GM21786 (cell line): ENCODE measurements around the gene RAB36.

Experiments used
- ATAC-seq: cut with Tn5 transposase; IDR thresholded peaks from one replicate; pipeline ENCODE4 v1.9.1; 2021; ENCODE audit not compliant: unreplicated experiment

The RAB36 gene

DNA sequence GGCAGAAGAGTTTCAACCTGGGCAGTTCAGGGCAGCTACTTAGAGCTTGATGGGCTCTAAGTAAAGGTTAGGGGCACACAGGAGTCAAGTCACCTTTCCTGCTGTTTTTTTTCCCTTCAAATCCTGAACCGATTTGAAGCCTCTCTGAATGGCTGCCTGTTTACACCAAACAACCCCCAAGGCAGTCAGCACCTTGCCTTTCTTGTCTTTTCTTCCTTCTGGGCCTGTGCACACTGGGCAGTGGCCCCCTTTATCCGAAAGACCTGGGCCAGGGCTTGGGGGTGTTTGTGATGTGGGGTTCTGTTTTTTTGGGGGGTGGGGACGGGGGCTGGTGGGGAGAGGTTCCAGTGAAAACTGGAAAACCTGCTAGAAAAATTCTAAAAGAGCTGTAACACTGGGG, 7.8 kb upstream of the RAB36 start:
- ATAC-seq: no peak

DNA sequence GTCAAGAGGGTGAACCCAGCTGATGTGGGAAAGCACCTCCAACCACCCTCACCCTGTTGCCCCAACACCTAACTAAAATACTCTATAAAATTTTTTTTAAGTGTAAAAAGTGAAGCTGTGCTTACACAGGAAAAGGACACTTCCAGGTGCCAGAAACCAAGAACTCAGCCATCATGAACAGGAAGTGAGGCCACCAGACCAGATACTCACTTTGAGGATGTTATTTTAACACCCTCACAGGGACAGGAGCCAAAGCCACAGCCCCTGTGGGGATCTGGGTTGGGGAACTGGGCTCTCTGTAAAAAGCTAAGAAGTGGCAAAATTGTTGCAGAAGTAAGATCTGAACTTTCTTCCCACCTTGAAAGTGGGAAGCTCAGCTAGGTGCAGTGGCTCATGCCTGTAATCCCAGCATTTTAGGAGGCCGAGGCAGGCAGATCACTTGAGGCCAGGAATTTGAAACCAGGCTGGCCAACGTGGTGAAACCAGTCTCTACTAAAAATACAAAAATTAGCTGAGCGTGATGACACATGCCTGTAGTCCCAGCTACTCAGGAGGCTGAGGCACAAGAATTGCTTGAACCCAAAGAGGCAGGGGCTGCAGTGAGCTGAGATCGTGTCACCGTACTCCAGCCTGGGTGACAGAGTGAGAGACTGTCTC, 7.2 kb upstream of the RAB36 start:
- ATAC-seq: no peak

DNA sequence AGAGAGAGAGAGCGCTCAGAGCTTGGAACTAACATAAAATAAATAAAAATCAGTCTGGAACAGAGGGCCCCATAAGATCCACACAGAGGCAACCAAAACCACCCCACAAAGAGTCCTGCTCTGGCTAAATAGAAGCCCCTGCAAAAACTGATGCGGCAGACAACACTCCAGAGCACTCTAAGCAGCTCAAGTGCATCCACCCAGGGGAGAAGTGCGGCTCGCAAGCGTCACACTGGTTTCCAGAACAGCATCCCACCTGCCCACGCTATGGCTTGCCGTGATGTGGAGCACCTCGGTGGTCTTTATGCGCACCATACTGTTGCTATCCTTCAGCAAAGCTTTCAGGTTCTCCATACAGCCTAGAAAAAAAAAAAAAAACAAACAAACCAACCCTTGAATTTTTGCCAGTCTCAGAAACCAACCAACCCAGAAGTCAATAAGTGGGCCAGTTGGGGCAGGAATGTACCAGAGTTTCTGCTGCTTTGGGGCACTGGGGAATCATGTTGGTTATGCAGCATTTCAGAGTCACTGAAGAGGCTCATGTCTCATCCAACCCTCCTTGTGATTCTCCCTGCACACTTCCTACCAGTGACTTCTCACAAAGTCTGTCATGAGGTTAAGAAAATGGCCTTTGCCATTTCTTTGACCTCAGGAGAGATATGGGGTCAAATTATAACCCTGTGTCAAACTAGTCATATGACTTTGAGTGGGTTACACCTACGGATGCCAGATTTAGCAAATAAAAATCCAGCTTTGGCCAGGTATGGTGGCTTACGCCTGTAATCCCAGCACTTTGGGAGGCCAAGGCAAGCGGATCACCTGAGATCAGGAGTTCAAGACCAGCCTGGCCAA, 6.5 kb upstream of the RAB36 start:
- ATAC-seq: no peak

DNA sequence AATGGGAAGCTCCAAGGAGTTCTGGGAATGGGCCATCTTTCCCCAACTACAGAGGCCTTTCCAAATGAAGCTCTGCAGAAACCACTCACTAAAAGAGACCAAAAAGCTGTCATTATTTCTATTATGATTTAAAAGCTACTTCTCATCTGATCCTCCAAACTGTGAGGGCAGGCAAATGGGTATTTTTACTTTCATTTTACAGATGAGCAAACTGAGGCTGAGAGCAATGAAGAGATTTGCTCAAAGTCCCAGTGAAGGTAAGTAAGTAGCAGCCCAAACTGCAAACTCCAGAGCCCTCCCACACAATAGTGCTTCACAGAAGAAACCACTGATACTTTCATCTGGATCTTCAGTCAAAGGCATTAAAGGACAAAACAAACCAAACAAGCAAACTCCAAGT, 4.9 kb upstream of the RAB36 start:
- no peak for ATAC-seq

DNA sequence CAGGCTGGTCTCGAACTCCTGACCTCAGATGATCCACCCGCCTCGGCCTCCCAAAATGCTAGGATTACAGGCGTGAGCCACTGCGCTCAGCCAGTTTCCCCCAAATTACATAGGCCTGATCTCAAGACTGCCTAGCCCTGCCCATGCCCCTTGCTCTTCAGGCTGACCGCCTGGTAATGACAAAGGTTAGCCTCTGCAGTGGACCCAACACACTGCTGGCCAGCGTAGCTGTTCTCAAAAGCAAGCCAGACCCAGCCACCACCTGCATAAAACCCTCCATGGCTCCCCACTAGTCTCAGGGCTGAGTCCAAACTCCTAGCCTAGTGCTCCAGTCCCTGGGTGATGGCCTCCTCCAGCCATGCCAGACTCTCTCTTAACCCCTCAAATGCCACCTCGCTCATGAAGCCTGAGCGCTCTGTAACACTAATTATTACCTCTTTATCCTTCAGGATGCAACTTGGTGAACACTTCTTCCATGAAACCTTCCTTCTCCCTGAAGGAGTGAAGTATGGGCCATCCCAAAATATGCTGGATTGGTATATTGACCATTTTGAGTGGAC, 2.7 kb upstream of the RAB36 start:
- no peak for ATAC-seq

DNA sequence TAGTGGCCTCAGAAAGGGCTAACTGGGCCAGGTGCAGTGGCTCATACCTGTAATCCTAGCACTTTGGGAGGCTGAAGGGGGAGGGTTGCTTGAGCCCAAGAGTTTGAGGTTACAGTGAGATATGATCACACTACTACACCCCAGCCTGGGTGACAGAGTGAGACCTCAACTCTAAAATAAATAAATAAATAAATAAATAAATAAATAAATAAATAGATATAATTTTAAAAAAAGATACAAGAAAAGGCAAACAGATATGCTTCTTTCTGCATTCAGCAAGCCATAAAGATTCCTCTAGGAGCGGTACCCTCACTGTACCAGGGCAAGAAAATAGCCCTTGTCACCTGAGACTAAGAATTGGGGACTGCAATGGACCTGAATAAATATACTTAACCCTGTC, 2.2 kb upstream of the RAB36 start:
- ATAC-seq: no peak

DNA sequence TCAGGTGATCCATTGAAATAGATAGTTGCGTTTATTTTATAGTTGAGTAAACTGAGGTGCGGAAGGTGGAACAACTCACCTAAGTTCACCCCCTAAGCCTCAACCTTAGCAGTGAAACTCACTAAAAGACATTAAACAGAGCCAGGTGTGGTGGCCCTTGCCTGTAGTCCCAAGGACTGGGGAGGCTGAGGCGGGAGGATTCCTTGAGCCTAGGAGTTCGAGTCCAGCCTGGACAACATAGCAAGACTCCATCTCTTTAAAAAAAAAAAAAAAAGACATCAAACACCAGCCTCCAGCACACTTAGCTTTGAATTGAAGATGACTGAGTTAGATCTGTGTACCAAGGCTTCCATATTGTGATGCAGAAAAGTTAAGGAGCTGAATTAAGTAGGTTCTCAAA, 845 bp upstream of the RAB36 start:
- no peak for ATAC-seq

DNA sequence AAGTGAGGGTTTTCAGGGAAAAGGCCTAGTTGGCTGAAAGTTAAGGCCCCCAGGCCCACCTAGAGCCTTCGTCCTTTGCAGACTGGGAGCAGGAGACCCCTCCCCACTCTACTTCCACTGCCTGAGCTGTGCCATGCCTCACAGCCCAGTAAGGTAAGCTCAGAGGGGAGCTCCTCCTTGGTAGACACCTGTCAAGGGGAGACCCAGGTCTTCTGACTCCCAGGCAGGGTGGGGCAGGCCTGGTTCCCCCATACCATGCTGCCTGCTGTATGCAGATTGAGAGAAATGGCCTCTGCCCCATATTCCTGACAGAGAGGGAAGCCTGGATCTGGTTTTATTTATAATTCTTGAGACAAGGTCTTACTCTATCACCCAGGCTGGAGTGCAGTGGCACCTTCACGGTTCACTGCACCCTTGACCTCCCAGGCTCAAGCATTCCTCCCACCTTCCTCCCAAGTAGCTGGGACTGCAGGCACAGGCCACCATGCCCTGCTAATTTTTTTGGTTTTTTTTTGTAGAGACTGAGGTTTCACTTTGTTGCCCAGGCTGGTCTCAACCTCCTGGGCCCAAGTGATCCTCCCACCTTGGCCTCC, 697 bp downstream of the RAB36 start:
- no peak for ATAC-seq

DNA sequence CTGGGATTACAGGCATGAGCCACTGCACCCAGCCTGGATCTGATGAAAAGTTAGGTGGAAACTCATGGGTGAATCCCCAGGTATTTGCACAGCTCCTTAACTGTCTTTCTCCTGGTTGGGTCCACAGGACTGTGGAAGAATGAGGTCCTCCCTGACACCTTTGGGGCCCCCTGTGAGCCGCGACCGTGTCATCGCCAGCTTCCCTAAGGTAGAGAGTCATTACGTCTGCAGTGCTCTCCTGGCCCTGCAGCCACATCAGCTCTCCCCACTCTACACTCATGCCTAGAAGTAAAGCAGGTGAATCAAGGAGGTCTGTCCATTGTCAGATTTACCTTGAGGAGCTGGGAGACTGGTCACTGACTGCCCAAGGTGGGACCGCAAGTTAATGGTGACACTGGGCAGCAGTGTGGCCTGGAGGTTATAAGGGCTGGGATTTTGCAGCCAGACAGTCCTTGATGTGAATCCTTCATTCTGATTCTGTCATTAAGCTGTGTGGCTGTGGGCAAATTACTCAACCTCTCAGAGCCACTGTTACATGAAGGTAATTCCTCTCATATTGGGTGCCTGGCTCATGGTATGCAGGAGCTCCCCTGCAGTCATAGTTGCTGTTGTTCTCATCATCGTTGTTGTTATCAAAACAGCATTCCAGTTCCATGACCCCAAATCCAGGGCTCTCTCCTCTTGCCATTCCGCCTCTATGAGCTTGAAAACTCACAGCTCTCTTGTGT, 1.4 kb downstream of the RAB36 start:
- ATAC-seq: no peak

DNA sequence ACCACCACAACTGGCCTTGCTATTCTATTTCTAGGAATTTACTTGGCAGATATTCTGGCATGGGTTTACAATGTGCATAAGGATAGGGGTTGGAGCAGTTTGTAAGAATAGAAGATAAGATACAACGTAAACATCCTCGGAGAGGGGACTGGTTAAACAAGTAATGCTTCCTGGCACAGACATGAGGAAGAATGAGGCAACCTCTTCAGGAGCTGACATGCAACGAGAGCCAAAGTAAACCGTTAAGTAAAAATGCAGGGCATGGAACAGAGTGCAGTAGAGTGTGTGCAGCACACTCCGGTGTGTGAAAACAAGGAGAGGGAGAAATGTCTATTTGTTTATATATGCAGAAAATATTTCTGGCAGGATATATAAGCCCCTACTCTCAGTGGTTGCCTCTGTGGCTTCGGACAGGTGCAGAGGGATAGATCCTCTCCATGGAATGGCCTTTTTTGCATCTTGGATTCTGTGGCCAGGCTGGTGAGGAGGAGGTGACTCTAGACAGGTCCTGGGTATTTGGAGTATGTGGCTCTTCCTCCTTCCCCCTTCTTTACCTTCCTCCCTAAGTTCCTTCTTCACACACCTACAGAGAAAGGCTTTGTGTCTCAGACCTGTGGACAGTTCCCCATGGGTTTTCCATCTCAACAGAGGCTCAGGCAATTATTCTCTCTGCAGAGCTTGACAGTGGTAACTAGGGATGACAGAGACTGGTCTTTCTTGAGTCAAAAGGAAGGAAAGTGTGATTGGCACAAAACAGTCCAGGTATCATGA, 2.5 kb downstream of the RAB36 start:
- ATAC-seq: no peak

DNA sequence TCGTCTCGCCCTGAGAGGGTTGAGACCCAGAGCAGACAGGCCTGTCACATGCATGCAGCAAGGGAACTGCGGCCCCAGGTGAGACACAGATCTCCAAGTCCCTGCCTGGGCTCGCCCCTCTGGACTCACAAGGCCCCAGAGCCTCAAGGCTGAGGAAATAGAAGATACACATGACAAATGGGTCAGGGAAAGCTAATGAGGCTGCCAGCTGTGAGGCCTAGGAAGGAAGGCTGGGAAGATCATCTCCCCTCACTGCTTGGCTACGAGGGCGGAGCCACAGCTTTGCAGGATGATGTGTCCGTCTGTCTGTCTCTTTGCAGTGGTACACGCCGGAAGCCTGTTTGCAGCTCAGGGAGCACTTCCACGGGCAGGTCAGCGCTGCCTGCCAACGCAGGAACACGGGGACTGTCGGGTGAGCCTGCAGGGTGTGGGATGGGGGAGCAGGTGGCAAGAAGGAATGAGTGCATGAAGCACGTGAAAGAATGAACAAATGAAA, 4.5 kb downstream of the RAB36 start:
- no peak for ATAC-seq

DNA sequence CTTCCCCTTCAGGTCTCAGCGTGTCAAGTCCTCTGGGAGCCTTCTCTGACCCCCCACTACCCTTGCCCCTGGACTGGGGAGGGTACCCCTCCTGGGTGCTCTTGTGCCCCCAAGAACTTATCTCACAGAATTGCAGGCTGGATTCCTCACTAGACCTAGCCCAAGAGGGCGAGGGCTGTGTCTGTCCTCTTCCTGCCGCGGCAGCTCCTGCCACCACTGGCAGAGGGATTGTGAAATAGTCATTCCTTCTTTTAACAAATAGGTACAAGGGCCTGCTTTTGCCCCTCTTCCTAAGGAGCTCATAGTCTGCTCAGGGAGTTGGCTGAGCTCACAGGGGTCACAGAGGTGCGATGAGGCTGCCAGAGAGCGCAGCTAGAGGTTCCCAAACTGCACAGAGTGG, 5.5 kb downstream of the RAB36 start:
- no peak for ATAC-seq

DNA sequence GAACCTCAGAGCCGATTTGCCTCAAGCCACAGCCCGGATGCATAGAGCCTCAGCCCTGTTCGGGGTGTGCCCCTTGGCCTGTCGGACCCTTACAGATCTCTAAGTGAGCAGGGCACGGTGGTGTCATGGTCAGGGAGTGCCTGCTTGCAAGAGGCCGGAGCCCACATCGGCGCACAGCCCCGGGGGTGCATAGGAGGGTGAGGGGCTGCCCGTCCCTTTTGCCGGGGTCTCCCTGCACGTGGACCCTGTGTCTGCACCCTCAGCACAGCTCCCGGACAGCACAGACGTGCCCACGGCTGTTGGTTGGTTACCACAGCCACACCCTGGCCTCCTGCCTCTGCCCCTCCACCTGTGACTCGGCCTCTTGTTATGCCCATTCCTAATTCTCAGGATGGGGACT, 6.5 kb downstream of the RAB36 start:
- ATAC-seq: no peak

DNA sequence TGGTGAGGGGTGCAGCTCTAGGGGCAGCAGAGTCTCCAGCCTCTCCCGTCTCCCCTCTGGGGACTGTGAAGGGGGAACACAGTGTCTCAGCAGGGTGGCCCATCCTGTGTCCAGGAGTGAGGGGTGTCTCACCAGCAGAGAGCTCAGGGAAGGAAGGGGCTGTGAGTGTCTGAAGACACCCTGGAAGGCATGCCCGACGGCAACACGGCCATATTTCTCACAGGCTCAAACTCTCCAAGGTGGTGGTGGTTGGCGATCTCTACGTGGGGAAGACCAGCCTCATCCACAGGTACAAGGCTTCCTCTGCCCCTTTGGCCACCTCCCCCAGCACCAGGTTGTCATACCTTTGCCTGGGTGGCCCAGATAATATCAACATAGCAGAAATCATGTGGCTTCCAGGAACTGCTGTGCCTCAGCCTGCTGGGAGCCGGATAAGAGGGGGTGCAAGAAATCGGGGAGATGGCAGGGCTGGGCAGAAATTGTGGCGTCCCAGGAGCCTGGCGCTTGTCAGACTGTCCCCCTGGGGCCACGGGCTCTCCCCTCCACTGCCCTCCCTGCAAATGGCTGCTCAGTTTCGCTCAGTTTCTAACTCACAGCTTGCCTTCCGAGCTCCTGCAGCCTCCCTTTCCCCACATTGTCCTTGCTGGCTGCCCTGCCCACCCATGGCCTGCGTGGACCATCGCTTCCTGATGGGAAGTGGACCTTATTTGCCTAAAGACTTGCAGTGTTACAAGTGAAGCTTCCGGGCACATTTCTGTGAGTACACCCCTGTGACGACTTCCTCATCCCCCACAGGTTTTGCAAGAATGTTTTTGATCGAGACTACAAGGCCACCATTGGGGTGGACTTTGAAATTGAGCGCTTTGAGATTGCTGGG, 7.2 kb downstream of the RAB36 start:
- no peak for ATAC-seq

DNA sequence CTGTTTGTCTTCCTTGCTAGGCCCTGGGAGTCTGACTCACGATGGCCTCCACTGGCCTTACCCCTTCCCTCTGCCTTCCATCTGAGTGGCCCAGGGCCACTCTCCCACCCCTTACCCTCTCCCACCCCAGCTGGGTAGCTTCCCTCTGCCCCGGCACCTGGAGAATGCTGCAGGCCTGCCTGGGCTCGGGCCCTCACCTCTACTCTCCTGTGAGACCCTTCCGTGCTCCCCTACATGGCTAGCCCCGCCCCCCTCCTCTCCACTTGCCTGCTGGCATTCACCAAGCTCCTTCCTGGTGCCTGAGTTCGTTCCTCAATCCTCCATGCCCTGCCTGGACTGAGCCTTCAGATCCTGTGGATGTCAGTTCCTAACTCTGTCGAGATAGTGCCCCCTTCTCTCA, 8.7 kb downstream of the RAB36 start:
- no peak for ATAC-seq

DNA sequence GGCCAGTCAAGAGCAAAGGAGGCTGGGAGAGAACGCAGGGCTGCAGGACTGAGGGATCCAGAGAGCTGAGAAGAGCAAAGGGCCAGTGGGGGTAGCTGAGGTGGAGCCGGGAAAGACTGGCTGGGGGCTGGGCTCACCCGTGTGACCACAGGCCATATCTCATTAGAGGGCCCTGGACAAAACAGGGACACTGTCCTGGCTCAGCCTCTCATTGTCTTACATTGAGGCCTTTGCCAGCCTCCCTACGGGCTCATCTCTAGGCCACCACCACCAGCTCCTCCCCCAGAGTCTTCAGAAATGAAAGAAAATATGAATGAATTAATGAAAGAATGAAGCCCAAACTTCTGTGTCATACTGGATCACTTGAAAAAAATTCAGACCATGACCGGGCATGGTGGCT, 9.2 kb downstream of the RAB36 start:
- no peak for ATAC-seq

DNA sequence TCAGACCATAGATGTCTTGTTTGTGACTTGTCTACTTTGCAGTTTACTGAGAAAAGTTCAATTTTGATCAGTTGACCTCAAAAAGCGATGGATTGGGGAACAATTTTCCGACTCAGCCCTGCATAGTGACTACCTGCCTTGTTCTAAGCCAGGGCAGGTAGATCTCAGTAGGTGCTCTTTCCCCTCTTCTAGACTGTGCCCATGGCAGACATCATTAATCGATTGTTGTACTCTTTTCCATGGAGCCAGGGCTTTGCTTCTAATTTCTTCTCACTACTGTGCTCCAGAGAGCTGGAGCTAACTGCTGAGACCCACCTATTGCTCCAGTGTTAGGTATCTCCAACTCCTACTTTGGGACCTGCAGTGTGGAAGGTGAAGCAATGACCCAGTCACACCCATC, 9.9 kb downstream of the RAB36 start:
- ATAC-seq: no peak

DNA sequence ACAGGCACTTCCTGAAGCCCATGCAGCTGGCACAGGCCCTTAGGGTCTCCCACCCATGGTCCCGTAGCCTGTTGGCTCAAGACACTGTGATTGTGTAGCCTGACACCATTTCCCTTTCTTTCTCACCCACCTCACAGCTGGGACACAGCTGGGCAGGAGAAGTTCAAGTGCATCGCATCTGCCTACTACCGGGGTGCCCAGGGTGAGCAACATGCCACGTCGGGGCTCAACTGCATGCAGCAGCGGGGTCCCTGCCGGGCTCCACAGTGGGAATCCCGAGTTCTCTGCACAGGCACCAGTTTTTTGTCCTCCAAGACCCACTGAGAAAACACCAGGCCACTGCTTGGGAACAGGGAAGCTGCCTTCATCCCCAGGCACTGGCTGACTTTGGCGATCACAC, 10.6 kb downstream of the RAB36 start:
- no peak for ATAC-seq

DNA sequence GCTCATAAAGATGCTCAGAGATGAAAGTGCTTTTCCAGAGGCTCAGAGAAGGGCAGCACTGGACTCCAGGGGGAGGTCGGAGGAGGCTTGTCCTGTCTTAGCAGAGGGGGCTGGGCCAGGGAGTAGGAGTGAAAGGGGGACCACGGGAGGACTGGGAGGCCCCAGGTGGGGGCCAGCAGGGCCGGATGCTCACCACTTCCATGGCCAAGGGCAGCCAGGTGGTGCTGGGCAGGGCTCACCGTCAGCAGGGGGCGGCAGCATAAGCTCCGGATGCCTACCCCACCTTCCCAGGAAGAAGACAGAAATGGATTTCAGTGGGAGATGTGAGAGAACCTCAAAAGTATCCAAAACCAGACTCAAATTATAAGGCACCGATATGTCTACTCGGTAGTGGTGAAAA, 11.0 kb downstream of the RAB36 start:
- no peak for ATAC-seq
